Heart left ventricle (tissue), 16 donors: ENCODE data around the gene RBM5. TPM values are rescaled to one million over a fixed set of nuclear protein-coding genes. Genes with fewer than 3 reads are reported as not detected.

Experiments used
- ATAC-seq, 4 donors: fragments of 200-7000 bp; cut with Tn5 transposase; one replicate each; pipeline ENCODE4 v1.9.1; 2020 to 2022; ENCODE audit warnings: moderate library complexity in 4 of 4, mild to moderate bottlenecking in 3 of 4, moderate number of reproducible peaks in 1 of 4
- DNase-seq, 5 donors: peaks; one replicate each; pipeline ENCODE4 v3.0.0-alpha.2; 2020
- H3K27ac ChIP-seq, 12 donors: fragments of 200-600 bp; sonication (generic) in 4 of 12; one replicate each; pipeline versions ENCODE4 v1.5.0 to v1.8.0; 2016 to 2022; ENCODE audit warnings: mild to moderate bottlenecking in 2 of 12
- H3K27me3 ChIP-seq, 9 donors: fragments of 200-600 bp; sonication (generic) in 2 of 9; one replicate each; pipeline versions ENCODE4 v1.5.1 to v1.8.0; 2016 to 2022; ENCODE audit warnings: mild to moderate bottlenecking in 3 of 9
- H3K36me3 ChIP-seq, 9 donors: fragments of 200-600 bp; sonication (generic) in 2 of 9; one replicate each; pipeline versions ENCODE4 v1.5.0 to v1.8.0; 2018 to 2022; ENCODE audit warnings: mild to moderate bottlenecking in 2 of 9
- H3K4me1 ChIP-seq, 12 donors: fragments of 200-600 bp; sonication (generic) in 4 of 12; one replicate each; pipeline versions ENCODE4 v1.5.0 to v1.8.0; 2016 to 2022; ENCODE audit warnings: mild to moderate bottlenecking in 3 of 12
- H3K4me3 ChIP-seq, 12 donors: fragments of 200-600 bp; sonication (generic) in 4 of 12; one replicate each; pipeline versions ENCODE4 v1.5.0 to v1.8.0; 2017 to 2022; ENCODE audit warnings: mild to moderate bottlenecking in 9 of 12, moderate library complexity in 4 of 12
- H3K9me3 ChIP-seq, 12 donors: fragments of 200-600 bp; sonication (generic) in 4 of 12; one replicate each; pipeline versions ENCODE4 v1.5.0 to v1.8.0; 2016 to 2022; ENCODE audit warnings: mild to moderate bottlenecking in 1 of 12
- POLR2A ChIP-seq, 2 donors: fragments of 450-650 bp; IDR thresholded peaks; one replicate each; pipeline ENCODE4 v1.6.1; 2017; ENCODE audit warnings: antibody characterized with exemption in 2 of 2, mild to moderate bottlenecking in 2 of 2, moderate library complexity in 2 of 2
- WGBS, 4 donors: extraction: QIAGEN DNeasy Blood & Tissue Kit in 2 of 4; methylation state at CpG; one replicate each; pipeline versions ENCODE4 v1.1.5 to v1.1.7; 2013 to 2018; 5-methylcytosine and 5-hydroxymethylcytosine counted together
- intact Hi-C, 10 donors: fragments of 100-400 bp; cut with DNase I; formaldehyde crosslinking; loops; one replicate each; pipeline versions ENCODE4 v1.11.1 to v1.14.2; 2022
- polyA plus RNA-seq, 2 donors: library from polyadenylated mRNA; stranded (reverse); fragments of 200-250 nt; gene quantifications; one replicate each; pipeline ENCODE4 v1.2.3, GENCODE V29; 2013
- total RNA-seq, 9 donors: library from RNA; depleted of rRNA in 2 of 9; stranded (reverse); fragments of >200 nt in 2 of 9; fragmentation: NEBNext Ultra II Directional in 3 of 9; extraction: Animal tissue kit (Norgen Biotek cat#: 25700) in 3 of 9; gene quantifications; one replicate each; pipeline versions ENCODE4 v1.1.0 to v1.2.4, GENCODE V29; 2016 to 2023
- TF ChIP-seq, protein P1 (sequence below), 12 donors: fragments of 200-600 bp; sonication (generic) in 4 of 12; IDR thresholded peaks; one replicate each; pipeline versions ENCODE4 v1.5.0 to v1.8.0; 2018 to 2022; ENCODE audit warnings: antibody characterized with exemption in 12 of 12, mild to moderate bottlenecking in 5 of 12
- donor health status: ischemic (EF 13 %, LVEDD 7.1; RV severe dilation, severe dysfunction).
- donor health status: healthy with polysubstance abuse.
- donor health status: DM: no; HTN: yes; CAD: no.
- donor health status: DM: no; HTN: no; CAD: no.
- donor health status: ischemic (EF 25% LVEDD 6.9; RV normal size, moderate dysfunction).
- donor health status: ischemic (EF 25% LVEDD 5.7; RV mildly dilated, moderate dysfunction).
- donor health status: healthy.
- donor health status: DM: yes; HTN: yes; CAD: no.
- donor health status: ischemic (EF 35%, LVEDD 5.7; RV mildly dilated, moderate dysfunction).
- donor health status: nonischemic (EF 11% LVEDD 7.7; RV severe dilation, severe dysfunction).
- donor health status: DM: yes; HTN: yes; CAD: no.
- donor health status: PGD.
- donor health status: ischemic (EF 29% LVEDD 5.4; RV normal size, mild dysfunction).
- donor health status: nonischemic (EF 23%, LVEDD 6.1; RV moderate dilation, normal function).

The RBM5 gene
- total and polyA plus RNA-seq, 11 donors: 32.5 to 77.3 (median 52.2) TPM

DNA sequence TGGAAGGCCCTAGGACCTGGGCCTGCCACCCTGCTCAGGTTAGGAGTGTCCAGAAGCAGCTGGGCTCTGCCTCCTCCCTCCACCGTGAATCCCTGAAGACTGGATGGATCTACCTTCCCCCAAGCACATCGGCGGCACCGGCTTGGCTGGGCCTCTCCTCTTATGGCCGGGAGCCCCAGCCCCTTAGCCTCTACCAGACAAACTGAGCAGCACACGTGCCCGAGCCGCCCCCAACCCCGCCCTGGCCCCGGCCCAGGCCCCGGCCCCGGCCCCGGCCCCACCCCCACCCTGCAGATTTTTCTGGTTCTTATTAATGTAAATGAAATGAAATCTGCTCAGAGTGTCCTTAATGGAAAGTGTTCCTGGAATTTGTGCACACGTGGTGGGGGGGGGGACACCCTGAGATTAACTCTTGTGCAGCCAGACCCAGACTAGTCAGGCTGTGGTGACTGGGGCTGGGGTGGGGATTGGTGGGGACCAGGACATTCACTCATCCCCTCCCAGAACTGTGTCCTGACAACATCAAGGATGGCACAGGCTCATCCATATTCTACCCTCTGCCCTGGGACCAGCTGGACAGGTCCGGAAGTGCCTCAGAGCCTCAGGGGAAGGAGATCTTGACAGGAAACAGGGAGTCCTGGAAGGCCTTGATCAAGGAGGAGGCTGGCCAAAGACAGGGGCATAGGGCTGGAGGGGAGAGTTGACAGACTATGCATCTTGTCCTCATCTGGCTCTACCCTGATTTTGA is 35.5 kb downstream of the RBM5 start:
- TF ChIP-seq, protein P1, sequence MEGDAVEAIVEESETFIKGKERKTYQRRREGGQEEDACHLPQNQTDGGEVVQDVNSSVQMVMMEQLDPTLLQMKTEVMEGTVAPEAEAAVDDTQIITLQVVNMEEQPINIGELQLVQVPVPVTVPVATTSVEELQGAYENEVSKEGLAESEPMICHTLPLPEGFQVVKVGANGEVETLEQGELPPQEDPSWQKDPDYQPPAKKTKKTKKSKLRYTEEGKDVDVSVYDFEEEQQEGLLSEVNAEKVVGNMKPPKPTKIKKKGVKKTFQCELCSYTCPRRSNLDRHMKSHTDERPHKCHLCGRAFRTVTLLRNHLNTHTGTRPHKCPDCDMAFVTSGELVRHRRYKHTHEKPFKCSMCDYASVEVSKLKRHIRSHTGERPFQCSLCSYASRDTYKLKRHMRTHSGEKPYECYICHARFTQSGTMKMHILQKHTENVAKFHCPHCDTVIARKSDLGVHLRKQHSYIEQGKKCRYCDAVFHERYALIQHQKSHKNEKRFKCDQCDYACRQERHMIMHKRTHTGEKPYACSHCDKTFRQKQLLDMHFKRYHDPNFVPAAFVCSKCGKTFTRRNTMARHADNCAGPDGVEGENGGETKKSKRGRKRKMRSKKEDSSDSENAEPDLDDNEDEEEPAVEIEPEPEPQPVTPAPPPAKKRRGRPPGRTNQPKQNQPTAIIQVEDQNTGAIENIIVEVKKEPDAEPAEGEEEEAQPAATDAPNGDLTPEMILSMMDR (IDR thresholded peaks at IDR 0.05): no peak
- no peak for TF ChIP-seq POLR2A (IDR thresholded peaks at IDR 0.05)
- ATAC-seq (no peak), DNase-seq (peak in 2 of 5 donors; percentile 19 to 34)
- Histone ChIP-seq H3K4me1 (peaks cover 0 to 28% (median 2%) of the 10 kb centered on the region in 12 donors), H3K4me3 (no peak overlapping the region), H3K27ac (no peak overlapping the region), H3K27me3 (no peaks in the 10 kb centered on the region), H3K9me3 (no peaks in the 10 kb centered on the region), H3K36me3 (peaks cover 0 to 23% (median 20%) of the 10 kb centered on the region in 9 donors)
- WGBS, 4 donors: 9 to 37% (median 36%) methylated on average over 2 to 15 of the region's 15 CpGs
- intact Hi-C loops: loop anchor here (2.0 to 10.0 kb wide), 5 partner anchors 48 to 151 kb away; partner anchors contain the start of genes LSMEM2 (in 2 of the 10), GNAT1 (in 1 of the 10) and SEMA3B (in 1 of the 10)

DNA sequence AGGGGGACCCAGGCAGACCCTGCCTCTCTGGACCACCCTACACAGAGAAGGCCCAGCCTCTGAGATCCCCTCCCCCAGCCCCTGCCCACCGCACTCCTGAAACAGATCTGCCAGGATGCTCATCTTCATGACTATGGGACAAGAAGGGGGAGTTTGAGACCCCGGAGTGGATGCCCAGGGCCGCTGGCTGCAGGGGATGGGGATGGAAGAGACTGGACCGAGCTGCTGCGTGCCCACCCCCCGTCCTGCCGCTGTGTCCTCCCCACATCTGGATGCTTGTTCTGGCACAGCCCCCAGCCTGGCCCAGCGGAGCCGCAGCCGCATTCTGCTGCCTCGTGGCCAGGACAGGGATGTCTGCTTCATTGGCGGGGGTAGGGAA is 36.1 kb downstream of the RBM5 start:
- 36 to 50% (median 41%) methylated on average over 9 to 12 of the region's 12 CpGs for WGBS, 4 donors
- DNase-seq (peak in 2 of 5 donors; percentile 16 to 47), ATAC-seq (no peak)
- no peak overlapping the region for H3K4me3 ChIP-seq
- no peaks in the 10 kb centered on the region for H3K9me3 ChIP-seq
- no peaks in the 10 kb centered on the region for H3K27me3 ChIP-seq
- intact Hi-C loops: loop anchor here (2.0 to 10.0 kb wide), 5 partner anchors 48 to 150 kb away; partner anchors contain the start of genes LSMEM2 (in 2 of the 10), GNAT1 (in 1 of the 10) and SEMA3B (in 1 of the 10)
- H3K4me1 ChIP-seq: peaks cover 0 to 28% (median 2%) of the 10 kb centered on the region in 12 donors
- peaks cover 0 to 17% (median 15%) of the 10 kb centered on the region in 9 donors for H3K36me3 ChIP-seq
- TF ChIP-seq POLR2A (IDR thresholded peaks at IDR 0.05): no peak
- no peak overlapping the region for H3K27ac ChIP-seq

DNA sequence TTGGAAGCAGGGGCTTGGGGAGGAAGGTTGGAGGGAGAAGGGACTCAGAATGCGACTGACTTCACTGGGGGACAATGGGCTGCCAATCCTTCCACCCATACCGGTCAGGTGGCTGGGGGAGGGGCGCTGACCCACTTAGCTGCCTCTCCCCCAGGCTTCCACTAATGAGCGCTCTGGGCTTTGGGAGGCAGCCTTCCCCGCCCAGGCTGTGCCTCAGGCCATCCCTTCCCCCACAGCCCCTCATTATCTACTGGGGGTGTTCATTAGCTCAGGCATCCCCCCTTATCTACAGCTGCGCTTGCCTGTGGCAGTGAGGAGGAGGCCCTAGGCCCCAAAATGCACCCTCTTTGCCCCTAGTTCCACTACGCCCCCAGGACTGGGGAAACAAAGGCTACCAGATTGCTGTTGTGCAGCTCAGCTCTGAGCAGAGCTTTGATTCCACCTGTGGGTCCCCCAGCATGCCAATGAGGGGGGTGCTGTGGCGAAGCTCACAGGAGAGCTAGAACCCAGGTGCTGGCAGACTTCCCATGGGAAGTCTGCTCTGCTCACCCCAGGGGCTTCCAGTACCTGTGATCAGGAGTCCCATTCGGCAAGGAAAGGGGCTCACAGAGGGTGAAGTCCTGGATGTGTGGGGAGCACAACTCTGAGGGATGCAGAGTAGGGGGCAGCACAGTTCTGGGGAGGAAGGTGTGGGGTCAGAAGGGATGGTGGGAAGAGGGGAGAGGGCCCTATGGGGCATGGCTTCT is 37.0 kb downstream of the RBM5 start:
- Histone ChIP-seq H3K4me3 (no peak overlapping the region), H3K4me1 (peaks cover 0 to 28% (median 2%) of the 10 kb centered on the region in 12 donors), H3K36me3 (peaks cover 0 to 8% (median 5%) of the 10 kb centered on the region in 9 donors), H3K27ac (no peak overlapping the region), H3K27me3 (no peaks in the 10 kb centered on the region), H3K9me3 (no peaks in the 10 kb centered on the region)
- DNase-seq (peak in 2 of 5 donors; percentile 17 to 31), ATAC-seq (no peak)
- 65 to 78% (median 72%) methylated on average over 5 to 9 of the region's 9 CpGs for WGBS, 4 donors
- intact Hi-C loops: loop anchor here in 3 of 10 donors (2.0 to 10.0 kb wide), 2 partner anchors 65 to 149 kb away; partner anchors contain the start of genes LSMEM2 (in 2 of the 3) and GNAT1 (in 1 of the 3)
- no peak for TF ChIP-seq POLR2A (IDR thresholded peaks at IDR 0.05)
- TF ChIP-seq, protein P1 (IDR thresholded peaks at IDR 0.05): no peak

DNA sequence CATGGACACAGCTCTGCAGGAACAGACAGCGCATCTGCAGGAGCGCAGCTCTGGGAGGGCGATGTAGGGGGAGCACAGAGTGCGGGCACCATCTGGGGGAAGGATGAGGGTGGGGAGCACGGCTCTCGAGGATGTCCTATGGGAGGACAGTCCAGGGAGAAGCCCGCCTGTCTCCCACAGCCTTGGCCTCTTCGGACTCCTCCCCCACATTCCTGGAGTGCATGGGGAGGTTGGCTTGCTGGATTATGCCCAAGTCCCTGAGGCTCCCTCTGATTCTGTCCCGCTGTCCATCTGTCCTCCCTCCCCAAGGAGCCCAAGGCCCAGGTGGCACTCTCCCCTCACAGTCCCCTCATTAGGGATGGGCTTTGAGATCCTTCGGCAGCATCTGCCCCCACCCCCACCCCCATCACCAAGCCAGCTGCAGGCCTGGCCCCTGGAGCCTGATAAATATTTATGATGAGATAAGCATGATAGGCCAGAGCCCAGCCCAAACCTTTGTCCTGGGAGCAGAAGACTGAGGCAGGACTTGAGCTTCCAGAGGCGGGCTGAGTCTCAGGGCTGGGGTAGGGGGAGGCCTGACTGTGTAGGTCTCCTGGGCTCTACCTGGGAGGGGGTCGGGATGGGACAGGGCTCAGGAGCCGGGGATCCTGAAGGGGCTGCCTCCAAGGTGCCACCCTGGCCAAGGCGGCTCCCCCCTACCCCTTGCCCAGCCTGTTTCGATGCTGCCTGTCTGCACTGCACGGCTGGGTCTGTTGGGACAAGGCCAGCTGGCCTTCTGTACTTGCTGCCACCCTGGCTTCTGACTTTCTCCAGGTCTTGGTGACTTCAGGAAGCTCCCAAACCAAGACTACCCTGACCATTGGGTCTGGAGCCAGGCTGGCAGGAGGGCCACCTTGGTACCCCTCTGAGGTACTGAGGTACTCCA is 37.8 kb downstream of the RBM5 start:
- Histone ChIP-seq H3K27ac (no peak overlapping the region), H3K27me3 (no peaks in the 10 kb centered on the region), H3K36me3 (no peaks in the 10 kb centered on the region), H3K4me3 (no peak overlapping the region), H3K4me1 (peaks cover 0 to 25% (median 2%) of the 10 kb centered on the region in 12 donors), H3K9me3 (no peaks in the 10 kb centered on the region)
- DNase-seq (peak in 3 of 5 donors; percentile 13 to 51 (median 18)), ATAC-seq (no peak)
- 57 to 74% (median 59%) methylated on average over 10 to 16 of the region's 16 CpGs for WGBS, 4 donors
- intact Hi-C loops: loop anchor here in 2 of 10 donors (10.0 kb wide), 1 partner anchor 148 kb away; the partner anchor contains the start of gene LSMEM2 (in 2 of the 2)
- TF ChIP-seq, protein P1 (IDR thresholded peaks at IDR 0.05): no peak
- no peak for TF ChIP-seq POLR2A (IDR thresholded peaks at IDR 0.05)
